SK-N-SH (cell line): ENCODE data around the gene USP22. TPM values are rescaled to one million over a fixed set of nuclear protein-coding genes. Genes with fewer than 3 reads are reported as not detected.

Experiments
- CTCF ChIA-PET: fragments of 300-600, 350-600 bp; formaldehyde crosslinking; extraction: SDS; loops from one replicate; lab custom pipeline; 2021; lab: Yijun Ruan, JAX
- POLR2A ChIA-PET: fragments of 350-600 bp; sonication (Branson Sonifier 250); formaldehyde crosslinking; extraction: SDS; loops from one replicate; lab custom pipeline; 2020; ENCODE audit warnings: antibody characterized with exemption, inconsistent platforms; lab: Yijun Ruan, JAX
- DNase-seq: peaks from one replicate; pipeline ENCODE4 v3.0.0; 2012
- H2AFZ ChIP-seq: fragments of 200-600 bp; sonication (generic); 2 replicates; pipeline ENCODE4 v1.8.1; 2016; ENCODE audit warnings: antibody characterized with exemption, mild to moderate bottlenecking, low read depth
- H3F3A ChIP-seq: fragments of 200-600 bp; sonication (generic); replicated peaks from 2 replicates; pipeline ENCODE3; 2016; ENCODE audit warnings: antibody characterized with exemption, mild to moderate bottlenecking; ENCODE audit not compliant: insufficient read depth
- H3K27ac ChIP-seq, 2 experiments: fragments of 200-500 bp in 1 of 2; fragments of 200-600 bp in 1 of 2; sonication (Bioruptor generic) in 1 of 2; sonication (generic), shearing (Covaris generic) in 1 of 2; 2 replicates each; pipeline versions ENCODE4 v1.5.1 to v1.6.1; 2014 to 2016; ENCODE audit warnings: low read depth in 2 of 2, inconsistent platforms in 1 of 2, low read length in 1 of 2, mild to moderate bottlenecking in 1 of 2, mixed read lengths in 1 of 2
- H3K27me3 ChIP-seq: fragments of 200-600 bp; sonication (generic), shearing (Covaris generic); 2 replicates; pipeline ENCODE4 v1.6.1; 2016; ENCODE audit warnings: mixed run types; ENCODE audit not compliant: insufficient read depth
- H3K36me3 ChIP-seq, 2 experiments: fragments of 200-500 bp in 1 of 2; fragments of 200-600 bp in 1 of 2; sonication (Bioruptor generic) in 1 of 2; sonication (generic) in 1 of 2; replicated peaks in 1 of 2; 2 replicates each; pipeline versions ENCODE3 to v1.5.1; 2014 to 2016; ENCODE audit warnings: low read length in 1 of 2, mild to moderate bottlenecking in 1 of 2; ENCODE audit not compliant: insufficient read depth in 2 of 2, control insufficient read depth in 1 of 2
- H3K4me1 ChIP-seq, 2 experiments: fragments of 200-500 bp in 1 of 2; fragments of 200-600 bp in 1 of 2; sonication (Bioruptor generic) in 1 of 2; sonication (generic), shearing (Covaris generic) in 1 of 2; 2 replicates each; pipeline versions ENCODE4 v1.5.1 to v1.6.1; 2014 to 2016; ENCODE audit warnings: low read depth in 1 of 2, low read length in 1 of 2, mixed run types in 1 of 2; ENCODE audit not compliant: insufficient read depth in 2 of 2, control insufficient read depth in 1 of 2
- H3K4me2 ChIP-seq: fragments of 200-600 bp; sonication (generic), shearing (Covaris generic); 2 replicates; pipeline ENCODE4 v1.6.1; 2017; ENCODE audit warnings: mixed run types
- H3K4me3 ChIP-seq, 2 experiments: fragments of 200-500 bp in 1 of 2; fragments of 200-600 bp in 1 of 2; sonication (Bioruptor generic) in 1 of 2; sonication (generic), shearing (Covaris generic) in 1 of 2; 2 replicates each; pipeline versions ENCODE4 v1.5.1 to v1.8.1; 2014 to 2016; ENCODE audit warnings: low read depth in 2 of 2, inconsistent platforms in 1 of 2, low read length in 1 of 2, mild to moderate bottlenecking in 1 of 2, mixed read lengths in 1 of 2, moderate library complexity in 1 of 2
- H3K79me2 ChIP-seq: fragments of 200-600 bp; sonication (generic); 2 replicates; pipeline ENCODE4 v1.8.1; 2017; ENCODE audit warnings: mild to moderate bottlenecking; ENCODE audit not compliant: insufficient read depth
- H3K9ac ChIP-seq: fragments of 200-600 bp; sonication (generic); 2 replicates; pipeline ENCODE4 v1.6.1; 2017; ENCODE audit warnings: mixed run types
- H3K9me2 ChIP-seq: fragments of 200-600 bp; sonication (generic); 2 replicates; pipeline ENCODE4 v1.6.1; 2017; ENCODE audit warnings: mixed run types
- H3K9me3 ChIP-seq: fragments of 200-600 bp; sonication (generic); 2 replicates; pipeline ENCODE4 v1.6.1; 2017; ENCODE audit warnings: mixed run types, mild to moderate bottlenecking, moderate library complexity
- H4K20me1 ChIP-seq: fragments of 200-600 bp; sonication (generic); 2 replicates; pipeline ENCODE4 v1.6.1; 2017; ENCODE audit warnings: mild to moderate bottlenecking, mixed run types; ENCODE audit not compliant: insufficient read depth
- EP300 ChIP-seq, 2 experiments: IDR thresholded peaks; 2 replicates each; pipeline versions ENCODE4 v1.4.0 to v1.6.1; 2012; ENCODE audit warnings: borderline replicate concordance in 1 of 2, low read depth in 1 of 2, low read length in 1 of 2
- EZH2phosphoT487 ChIP-seq: fragments of 200-600 bp; sonication (generic); IDR thresholded peaks from 2 replicates; pipeline ENCODE4 v1.6.1; 2017; ENCODE audit warnings: low read depth, mixed run types, mild to moderate bottlenecking, antibody characterized with exemption, moderate library complexity, borderline replicate concordance
- FOXJ3 ChIP-seq: sonication (generic); formaldehyde crosslinking; IDR thresholded peaks from 2 replicates; pipeline ENCODE4 v1.5.1; 2020; ENCODE audit warnings: mild to moderate bottlenecking, missing genetic modification reagents
- GABPA ChIP-seq: IDR thresholded peaks from 2 replicates; pipeline ENCODE4 v1.4.0; 2012; ENCODE audit warnings: low read depth, mild to moderate bottlenecking
- GATA2 ChIP-seq: sonication (generic); formaldehyde crosslinking; IDR thresholded peaks from 2 replicates; pipeline ENCODE4 v1.5.0; 2020; ENCODE audit warnings: mild to moderate bottlenecking, missing genetic modification reagents
- JUND ChIP-seq: IDR thresholded peaks from 2 replicates; pipeline ENCODE4 v1.4.0; 2012
- MAX ChIP-seq: IDR thresholded peaks from 2 replicates; pipeline ENCODE4 v1.4.0; 2012; ENCODE audit warnings: low read depth
- POLR2AphosphoS5 ChIP-seq: IDR thresholded peaks from 2 replicates; pipeline ENCODE4 v1.6.1; 2012; ENCODE audit warnings: low read depth, low read length
- RAD21 ChIP-seq: IDR thresholded peaks from 2 replicates; pipeline ENCODE4 v1.6.1; 2012; ENCODE audit warnings: mild to moderate bottlenecking, low read length
- RXRA ChIP-seq: IDR thresholded peaks from 2 replicates; pipeline ENCODE4 v1.4.0; 2012; ENCODE audit warnings: low read depth, mild to moderate bottlenecking, borderline replicate concordance
- TAF1 ChIP-seq: IDR thresholded peaks from 2 replicates; pipeline ENCODE4 v1.6.1; 2012; ENCODE audit warnings: low read depth, mild to moderate bottlenecking, low read length, moderate library complexity, borderline replicate concordance
- TCF12 ChIP-seq: IDR thresholded peaks from 2 replicates; pipeline ENCODE4 v1.4.0; 2012
- YY1 ChIP-seq: IDR thresholded peaks from 2 replicates; pipeline ENCODE4 v1.4.0; 2012; ENCODE audit warnings: low read depth, mild to moderate bottlenecking
- WGBS: methylation state at CpG from one replicate; pipeline ENCODE4 v1.1.6; 2017; ENCODE audit warnings: low lambda C conversion rate; 5-methylcytosine and 5-hydroxymethylcytosine counted together
- polyA plus RNA-seq, 3 experiments: library from polyadenylated mRNA; depleted of rRNA; stranded (reverse); fragments of >200 nt; gene quantifications; 2 replicates each; pipeline ENCODE4 v1.2.3, GENCODE V29; 2012
- TF ChIP-seq, protein P1 (sequence below): fragments of 150-350 bp; IDR thresholded peaks from 2 replicates; pipeline ENCODE4 v1.6.1; 2017; ENCODE audit warnings: antibody characterized with exemption, low read length, low read depth, borderline replicate concordance
- TF ChIP-seq, protein P2 (sequence below): IDR thresholded peaks from 2 replicates; pipeline ENCODE4; 2012
- TF ChIP-seq, protein P3 (sequence below): fragments of 150-350 bp; IDR thresholded peaks from 2 replicates; pipeline ENCODE4 v1.6.1; 2016; ENCODE audit warnings: mild to moderate bottlenecking, low read depth, low read length
- TF ChIP-seq, protein P4 (sequence below): IDR thresholded peaks from 2 replicates; pipeline ENCODE4 v1.6.1; 2012; ENCODE audit warnings: mild to moderate bottlenecking, low read depth, low read length, moderate library complexity

Gene USP22
- polyA plus RNA-seq, 1 of the 3 experiments (the other 2 are of a cell fraction) = 142 TPM

- TF ChIP-seq EP300 (IDR thresholded peaks at IDR 0.05; ENCODE audit: borderline replicate concordance in 1 of 2, low read depth in 1 of 2, low read length in 1 of 2) (no peak), JUND (no peak)
Measured at GRCh38 chr17:21003007-21003621, 39.7 kb downstream of the USP22 start (continued).

DNA sequence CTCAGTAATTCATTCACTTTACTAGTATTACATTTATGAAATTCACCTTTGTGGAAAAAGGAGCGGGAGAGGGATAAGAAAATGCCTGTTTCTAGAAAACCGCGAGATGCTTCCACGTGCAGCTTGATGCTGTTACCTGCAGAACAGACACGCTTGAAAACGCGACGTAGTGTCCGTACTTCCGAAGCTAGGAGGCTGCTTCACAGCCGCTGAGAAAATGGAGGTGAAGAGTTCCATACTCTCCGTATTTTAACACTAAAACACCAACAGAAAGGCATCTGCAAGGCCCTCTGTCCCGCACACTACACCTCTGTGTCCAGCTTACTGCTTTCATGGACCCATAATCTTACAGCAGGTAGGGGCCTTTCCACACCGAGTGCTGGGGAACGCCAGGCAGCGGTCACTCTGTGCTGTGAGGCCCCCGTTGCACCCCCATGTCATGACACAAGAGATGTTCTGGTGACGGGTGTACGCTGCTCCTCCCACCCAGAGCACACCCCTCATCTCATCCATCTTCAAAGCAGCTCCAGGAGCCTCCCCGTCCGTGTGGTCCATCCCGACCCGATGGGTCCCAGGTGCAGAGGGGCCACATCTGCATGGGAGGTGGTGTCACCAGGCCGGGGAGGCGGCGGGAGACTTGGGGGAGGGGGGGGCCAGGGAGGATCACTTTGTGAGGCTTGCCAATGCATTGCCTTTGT, 40.4 kb downstream of the USP22 start:
- H3K27ac ChIP-seq = no peak overlapping the region; a peak in 1 of 4 replicates
- no peak overlapping the region; a peak in 1 of 4 replicates for H3K4me3 ChIP-seq
- no peaks in the 10 kb centered on the region for H3K9me2 ChIP-seq
- peaks cover 64% of the 10 kb centered on the region for H3F3A ChIP-seq
- H3K79me2 ChIP-seq = peaks cover 73% of the 10 kb centered on the region
- CTCF ChIA-PET = interaction anchor here (0.8 to 2.6 kb wide), 2 partner anchors 9 to 127 kb away, joined by 3 to 11 read pairs; no protein-coding TSS in a partner anchor
- 92% methylated on average over 25 of the region's 26 CpGs for WGBS
- peaks cover 95% of the 10 kb centered on the region for H4K20me1 ChIP-seq
- no peak overlapping the region for H3K9ac ChIP-seq
- H3K9me3 ChIP-seq = no peaks in the 10 kb centered on the region
- H3K27me3 ChIP-seq = no peaks in the 10 kb centered on the region
- TF ChIP-seq, protein P1, sequence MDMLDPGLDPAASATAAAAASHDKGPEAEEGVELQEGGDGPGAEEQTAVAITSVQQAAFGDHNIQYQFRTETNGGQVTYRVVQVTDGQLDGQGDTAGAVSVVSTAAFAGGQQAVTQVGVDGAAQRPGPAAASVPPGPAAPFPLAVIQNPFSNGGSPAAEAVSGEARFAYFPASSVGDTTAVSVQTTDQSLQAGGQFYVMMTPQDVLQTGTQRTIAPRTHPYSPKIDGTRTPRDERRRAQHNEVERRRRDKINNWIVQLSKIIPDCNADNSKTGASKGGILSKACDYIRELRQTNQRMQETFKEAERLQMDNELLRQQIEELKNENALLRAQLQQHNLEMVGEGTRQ = no peak
- TF ChIP-seq, protein P2, sequence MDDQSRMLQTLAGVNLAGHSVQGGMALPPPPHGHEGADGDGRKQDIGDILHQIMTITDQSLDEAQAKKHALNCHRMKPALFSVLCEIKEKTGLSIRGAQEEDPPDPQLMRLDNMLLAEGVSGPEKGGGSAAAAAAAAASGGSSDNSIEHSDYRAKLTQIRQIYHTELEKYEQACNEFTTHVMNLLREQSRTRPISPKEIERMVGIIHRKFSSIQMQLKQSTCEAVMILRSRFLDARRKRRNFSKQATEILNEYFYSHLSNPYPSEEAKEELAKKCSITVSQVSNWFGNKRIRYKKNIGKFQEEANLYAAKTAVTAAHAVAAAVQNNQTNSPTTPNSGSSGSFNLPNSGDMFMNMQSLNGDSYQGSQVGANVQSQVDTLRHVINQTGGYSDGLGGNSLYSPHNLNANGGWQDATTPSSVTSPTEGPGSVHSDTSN = no peak
- TF ChIP-seq JUND (no peak), GABPA (no peak), EZH2phosphoT487 (no peak), TCF12 (no peak), POLR2AphosphoS5 (no peak), MAX (no peak), RXRA (no peak), EP300 (IDR thresholded peaks at IDR 0.05; ENCODE audit: borderline replicate concordance in 1 of 2, low read depth in 1 of 2, low read length in 1 of 2) (no peak), GATA2 (CRISPR knock-in tag) (no peak), YY1 (no peak), TAF1 (no peak), RAD21 (no peak), FOXJ3 (CRISPR knock-in tag) (no peak)
- TF ChIP-seq, protein P3, sequence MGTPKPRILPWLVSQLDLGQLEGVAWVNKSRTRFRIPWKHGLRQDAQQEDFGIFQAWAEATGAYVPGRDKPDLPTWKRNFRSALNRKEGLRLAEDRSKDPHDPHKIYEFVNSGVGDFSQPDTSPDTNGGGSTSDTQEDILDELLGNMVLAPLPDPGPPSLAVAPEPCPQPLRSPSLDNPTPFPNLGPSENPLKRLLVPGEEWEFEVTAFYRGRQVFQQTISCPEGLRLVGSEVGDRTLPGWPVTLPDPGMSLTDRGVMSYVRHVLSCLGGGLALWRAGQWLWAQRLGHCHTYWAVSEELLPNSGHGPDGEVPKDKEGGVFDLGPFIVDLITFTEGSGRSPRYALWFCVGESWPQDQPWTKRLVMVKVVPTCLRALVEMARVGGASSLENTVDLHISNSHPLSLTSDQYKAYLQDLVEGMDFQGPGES = no peak
- TF ChIP-seq, protein P4, sequence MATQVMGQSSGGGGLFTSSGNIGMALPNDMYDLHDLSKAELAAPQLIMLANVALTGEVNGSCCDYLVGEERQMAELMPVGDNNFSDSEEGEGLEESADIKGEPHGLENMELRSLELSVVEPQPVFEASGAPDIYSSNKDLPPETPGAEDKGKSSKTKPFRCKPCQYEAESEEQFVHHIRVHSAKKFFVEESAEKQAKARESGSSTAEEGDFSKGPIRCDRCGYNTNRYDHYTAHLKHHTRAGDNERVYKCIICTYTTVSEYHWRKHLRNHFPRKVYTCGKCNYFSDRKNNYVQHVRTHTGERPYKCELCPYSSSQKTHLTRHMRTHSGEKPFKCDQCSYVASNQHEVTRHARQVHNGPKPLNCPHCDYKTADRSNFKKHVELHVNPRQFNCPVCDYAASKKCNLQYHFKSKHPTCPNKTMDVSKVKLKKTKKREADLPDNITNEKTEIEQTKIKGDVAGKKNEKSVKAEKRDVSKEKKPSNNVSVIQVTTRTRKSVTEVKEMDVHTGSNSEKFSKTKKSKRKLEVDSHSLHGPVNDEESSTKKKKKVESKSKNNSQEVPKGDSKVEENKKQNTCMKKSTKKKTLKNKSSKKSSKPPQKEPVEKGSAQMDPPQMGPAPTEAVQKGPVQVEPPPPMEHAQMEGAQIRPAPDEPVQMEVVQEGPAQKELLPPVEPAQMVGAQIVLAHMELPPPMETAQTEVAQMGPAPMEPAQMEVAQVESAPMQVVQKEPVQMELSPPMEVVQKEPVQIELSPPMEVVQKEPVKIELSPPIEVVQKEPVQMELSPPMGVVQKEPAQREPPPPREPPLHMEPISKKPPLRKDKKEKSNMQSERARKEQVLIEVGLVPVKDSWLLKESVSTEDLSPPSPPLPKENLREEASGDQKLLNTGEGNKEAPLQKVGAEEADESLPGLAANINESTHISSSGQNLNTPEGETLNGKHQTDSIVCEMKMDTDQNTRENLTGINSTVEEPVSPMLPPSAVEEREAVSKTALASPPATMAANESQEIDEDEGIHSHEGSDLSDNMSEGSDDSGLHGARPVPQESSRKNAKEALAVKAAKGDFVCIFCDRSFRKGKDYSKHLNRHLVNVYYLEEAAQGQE = no peak
- DNase-seq = no peak
- no peak overlapping the region for H3K4me2 ChIP-seq
- H2AFZ ChIP-seq = no peak overlapping the region
- peaks cover 0 to 11% of the 10 kb centered on the region in 2 experiments; a peak in 1 of 4 replicates for H3K4me1 ChIP-seq
- H3K36me3 ChIP-seq = peaks cover 66 to 86% of the 10 kb centered on the region in 2 experiments
- POLR2A ChIA-PET = interaction anchor here (1.0 kb wide), 1 partner anchor 41 kb away, joined by 3 read pairs; the partner anchor contains the start of gene USP22
